Measurements from ENCODE around the gene CDK19.

Gene CDK19

DNA sequence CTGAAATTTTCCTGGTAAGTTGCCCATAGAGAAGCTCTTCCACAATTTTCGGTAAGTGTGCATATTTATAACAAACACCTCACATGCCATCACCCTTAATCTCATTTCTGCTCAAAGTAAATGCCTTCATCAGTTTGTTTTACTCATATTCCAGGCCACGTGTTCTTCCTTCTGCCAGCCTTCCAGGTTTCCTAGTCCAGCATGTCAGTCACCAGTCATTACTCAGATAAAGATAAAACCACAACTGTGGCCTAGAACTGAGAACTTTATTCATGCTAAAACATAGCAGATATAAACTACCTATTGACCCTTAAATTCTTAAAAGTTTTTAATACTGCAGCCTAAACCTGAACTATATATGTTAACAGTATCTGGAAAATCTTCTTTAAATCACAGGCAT lies 189.4 kb downstream of the CDK19 start:
- Histone ChIP-seq H3K4me3 (replicated peaks; ENCODE audit: low read depth, low read length) (no peak overlapping the region), H3K36me3 (ENCODE audit: control insufficient read depth, insufficient read depth, low read length) (no peaks in the 10 kb centered on the region; the same call in 1 of the 2 replicates), H3K27me3 (replicated peaks; ENCODE audit: control insufficient read depth, insufficient read depth, low read length) (no peaks in the 10 kb centered on the region)
- TF ChIP-seq, protein P1, sequence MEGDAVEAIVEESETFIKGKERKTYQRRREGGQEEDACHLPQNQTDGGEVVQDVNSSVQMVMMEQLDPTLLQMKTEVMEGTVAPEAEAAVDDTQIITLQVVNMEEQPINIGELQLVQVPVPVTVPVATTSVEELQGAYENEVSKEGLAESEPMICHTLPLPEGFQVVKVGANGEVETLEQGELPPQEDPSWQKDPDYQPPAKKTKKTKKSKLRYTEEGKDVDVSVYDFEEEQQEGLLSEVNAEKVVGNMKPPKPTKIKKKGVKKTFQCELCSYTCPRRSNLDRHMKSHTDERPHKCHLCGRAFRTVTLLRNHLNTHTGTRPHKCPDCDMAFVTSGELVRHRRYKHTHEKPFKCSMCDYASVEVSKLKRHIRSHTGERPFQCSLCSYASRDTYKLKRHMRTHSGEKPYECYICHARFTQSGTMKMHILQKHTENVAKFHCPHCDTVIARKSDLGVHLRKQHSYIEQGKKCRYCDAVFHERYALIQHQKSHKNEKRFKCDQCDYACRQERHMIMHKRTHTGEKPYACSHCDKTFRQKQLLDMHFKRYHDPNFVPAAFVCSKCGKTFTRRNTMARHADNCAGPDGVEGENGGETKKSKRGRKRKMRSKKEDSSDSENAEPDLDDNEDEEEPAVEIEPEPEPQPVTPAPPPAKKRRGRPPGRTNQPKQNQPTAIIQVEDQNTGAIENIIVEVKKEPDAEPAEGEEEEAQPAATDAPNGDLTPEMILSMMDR (IDR thresholded peaks at IDR 0.05; ENCODE audit: insufficient read depth, low read length, poor library complexity, severe bottlenecking): no peak
- DNase-seq (ENCODE audit: extremely low read depth, insufficient read length): no peak

DNA sequence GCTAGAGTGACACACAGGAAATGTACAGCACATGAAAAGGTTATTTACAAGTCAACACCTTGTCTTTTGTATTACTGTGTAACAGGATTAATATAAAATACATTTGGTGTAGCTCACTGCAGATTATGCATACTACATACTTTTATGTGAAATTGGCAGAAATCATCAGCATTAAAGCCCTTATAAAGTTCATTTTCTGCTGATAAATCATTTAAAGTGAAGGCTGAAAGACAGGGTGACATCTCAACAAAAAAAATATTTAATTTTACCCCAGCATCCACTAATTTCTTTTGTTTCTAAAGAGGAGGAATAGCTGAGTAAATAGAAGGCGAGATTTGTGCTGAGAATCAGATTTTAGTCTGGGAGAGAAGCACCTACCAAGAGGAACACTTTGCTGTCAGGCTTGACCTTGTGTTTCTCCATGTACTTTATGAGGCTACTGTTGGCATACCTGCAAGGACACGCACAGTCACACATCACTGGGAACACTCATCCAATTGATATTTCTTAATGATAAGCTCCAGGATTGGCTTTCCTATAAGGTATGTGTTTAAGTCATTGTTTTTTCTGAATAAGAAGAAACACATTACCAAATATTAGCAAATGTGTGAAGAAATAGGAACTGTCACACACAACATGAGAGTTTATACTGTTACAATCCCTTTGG lies 192.2 kb downstream of the CDK19 start:
- Histone ChIP-seq H3K4me3 (replicated peaks; ENCODE audit: low read depth, low read length) (no peak overlapping the region), H3K27me3 (replicated peaks; ENCODE audit: control insufficient read depth, insufficient read depth, low read length) (no peaks in the 10 kb centered on the region), H3K36me3 (ENCODE audit: control insufficient read depth, insufficient read depth, low read length) (no peaks in the 10 kb centered on the region; the same call in 1 of the 2 replicates)
- TF ChIP-seq, protein P1 (IDR thresholded peaks at IDR 0.05; ENCODE audit: insufficient read depth, low read length, poor library complexity, severe bottlenecking): no peak
- DNase-seq (ENCODE audit: extremely low read depth, insufficient read length): no peak

DNA sequence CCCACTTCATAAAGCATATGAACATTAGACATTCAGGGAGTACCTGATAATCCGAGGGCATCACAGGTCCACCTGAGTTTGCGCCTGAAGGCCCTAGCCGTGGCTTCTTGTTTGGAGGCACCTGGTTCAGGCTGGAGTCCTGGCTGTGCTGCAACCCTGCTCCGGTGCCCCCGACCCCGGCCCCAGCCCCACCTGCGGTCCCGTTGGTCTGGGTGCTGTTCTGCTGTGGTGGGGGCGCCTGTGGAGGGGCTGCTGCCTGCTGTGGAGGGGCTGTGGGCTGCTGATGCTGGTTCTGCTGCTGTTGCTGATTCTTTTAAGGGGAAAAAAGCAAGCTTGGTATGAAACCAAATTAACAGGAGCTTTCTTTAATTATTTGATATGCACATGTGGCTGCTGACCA lies 194.2 kb downstream of the CDK19 start:
- Histone ChIP-seq H3K4me3 (replicated peaks; ENCODE audit: low read depth, low read length) (no peak overlapping the region), H3K36me3 (ENCODE audit: control insufficient read depth, insufficient read depth, low read length) (no peaks in the 10 kb centered on the region), H3K27me3 (replicated peaks; ENCODE audit: control insufficient read depth, insufficient read depth, low read length) (no peaks in the 10 kb centered on the region)
- no peak for DNase-seq (ENCODE audit: extremely low read depth, insufficient read length)
- TF ChIP-seq, protein P1 (IDR thresholded peaks at IDR 0.05; ENCODE audit: insufficient read depth, low read length, poor library complexity, severe bottlenecking): no peak

DNA sequence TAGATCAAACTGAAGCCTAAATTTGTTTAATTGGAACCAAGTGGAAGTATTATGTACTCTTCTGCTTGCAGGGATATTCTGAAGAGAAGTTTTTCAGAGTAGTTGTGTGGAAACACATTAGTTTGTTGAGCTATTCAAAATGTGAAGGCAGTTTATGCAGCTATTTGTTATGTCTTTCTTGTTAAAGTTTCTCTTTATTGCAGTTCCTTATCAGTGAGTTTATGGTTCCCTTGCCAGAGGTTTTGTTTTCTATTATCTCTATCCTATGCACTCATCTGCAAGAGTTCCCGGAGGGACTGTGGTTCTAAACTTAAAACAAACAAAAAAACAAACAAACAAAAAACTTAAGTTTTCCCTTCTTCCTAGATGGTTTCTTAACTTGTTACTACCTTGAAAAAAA lies 195.2 kb downstream of the CDK19 start:
- H3K4me3 ChIP-seq (replicated peaks; ENCODE audit: low read depth, low read length): no peak overlapping the region
- TF ChIP-seq, protein P1 (IDR thresholded peaks at IDR 0.05; ENCODE audit: insufficient read depth, low read length, poor library complexity, severe bottlenecking): no peak
- no peaks in the 10 kb centered on the region for H3K36me3 ChIP-seq (ENCODE audit: control insufficient read depth, insufficient read depth, low read length)
- no peaks in the 10 kb centered on the region for H3K27me3 ChIP-seq (replicated peaks; ENCODE audit: control insufficient read depth, insufficient read depth, low read length)
- no peak for DNase-seq (ENCODE audit: extremely low read depth, insufficient read length)

DNA sequence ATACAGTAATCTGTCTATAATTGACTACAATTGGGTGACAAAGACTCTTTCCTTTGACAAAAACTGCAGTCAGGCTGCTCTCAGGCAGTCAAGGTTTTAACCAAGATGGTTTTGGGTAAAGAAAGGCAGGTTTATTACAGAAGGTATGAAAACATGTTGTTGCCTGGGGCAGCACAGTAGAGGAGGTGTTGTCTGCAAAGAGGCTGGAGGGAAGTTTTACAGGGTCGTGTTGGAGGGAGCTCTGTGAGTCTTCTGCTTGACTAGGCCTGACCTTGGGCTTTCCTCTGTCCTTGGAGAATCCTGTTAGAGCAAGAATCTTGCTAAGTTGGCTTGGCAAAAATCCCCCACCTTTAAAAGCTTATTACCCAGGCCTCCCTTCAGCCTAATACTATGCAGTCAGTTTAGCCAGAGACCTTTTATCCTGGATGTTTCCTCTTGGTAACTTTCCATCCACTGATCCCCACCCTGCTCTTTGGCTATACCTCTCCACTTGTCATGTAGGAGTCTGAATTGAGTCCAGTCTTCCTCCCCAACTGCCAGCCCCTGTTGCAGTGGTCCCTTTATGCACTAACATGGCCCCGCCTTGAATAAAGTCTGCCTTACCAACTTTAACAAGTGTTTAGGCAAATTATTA lies 195.9 kb downstream of the CDK19 start:
- Histone ChIP-seq H3K27me3 (replicated peaks; ENCODE audit: control insufficient read depth, insufficient read depth, low read length) (no peaks in the 10 kb centered on the region), H3K36me3 (ENCODE audit: control insufficient read depth, insufficient read depth, low read length) (no peaks in the 10 kb centered on the region), H3K4me3 (replicated peaks; ENCODE audit: low read depth, low read length) (no peak overlapping the region)
- TF ChIP-seq, protein P1 (IDR thresholded peaks at IDR 0.05; ENCODE audit: insufficient read depth, low read length, poor library complexity, severe bottlenecking): no peak
- no peak for DNase-seq (ENCODE audit: extremely low read depth, insufficient read length)

All from GM06990 (cell line).